Peyer's patch (tissue), 4 donors: ENCODE results near the gene HELZ. TPM values are rescaled to one million over a fixed set of nuclear protein-coding genes. Genes with fewer than 3 reads are reported as not detected.

Experiments
- DNase-seq, 3 donors: peaks; one replicate each; pipeline ENCODE4 v3.0.0-alpha.2; 2017 to 2019
- H3K27ac ChIP-seq, 4 donors: fragments of 200-600 bp; sonication (generic); one replicate each; pipeline ENCODE4 v1.5.1; 2016 to 2019
- H3K27me3 ChIP-seq, 2 donors: fragments of 200-600 bp; sonication (generic); one replicate each; pipeline ENCODE4 v1.5.1; 2019
- H3K36me3 ChIP-seq, 3 donors: fragments of 200-600 bp; sonication (generic); one replicate each; pipeline ENCODE4 v1.5.1; 2016 to 2019
- H3K4me1 ChIP-seq, 4 donors: fragments of 200-600 bp; sonication (generic); one replicate each; pipeline ENCODE4 v1.5.1; 2016 to 2019
- H3K4me3 ChIP-seq, 4 donors: fragments of 200-600 bp; sonication (generic); 1 replicate in 3 of 4; 2 replicates in 1 of 4; pipeline ENCODE4 v1.5.1; 2016 to 2019; ENCODE audit warnings: mild to moderate bottlenecking in 1 of 4
- H3K9me3 ChIP-seq, 4 donors: fragments of 200-600 bp; sonication (generic); one replicate each; pipeline ENCODE4 v1.5.1; 2016 to 2019; ENCODE audit warnings: mild to moderate bottlenecking in 1 of 4
- CTCF ChIP-seq, 6 experiments: fragments of 450-650 bp in 4 of 6; fragments of 200-600 bp in 2 of 6; sonication (generic) in 1 of 6; IDR thresholded peaks; one replicate each; pipeline ENCODE4 v1.5.1; 2017 to 2019; ENCODE audit warnings: antibody characterized with exemption in 6 of 6, mild to moderate bottlenecking in 3 of 6, moderate library complexity in 1 of 6
- POLR2A ChIP-seq, 2 donors: fragments of 450-650 bp; IDR thresholded peaks; one replicate each; pipeline ENCODE4 v1.5.1; 2017; ENCODE audit warnings: antibody characterized with exemption in 2 of 2, mild to moderate bottlenecking in 2 of 2, moderate library complexity in 2 of 2
- total RNA-seq, 4 donors: library from RNA; depleted of rRNA; stranded (reverse); fragments of >200 nt; gene quantifications; one replicate each; pipeline ENCODE4 v1.1.0, GENCODE V29; 2016

The HELZ gene
- total RNA-seq, 4 donors from 2014 or later: 37.1 to 124 (median 58.8) TPM

- TF ChIP-seq CTCF (IDR thresholded peaks at IDR 0.05): no peak
- TF ChIP-seq POLR2A (IDR thresholded peaks at IDR 0.05): no peak
- no peak overlapping the region for H3K27ac ChIP-seq
- H3K36me3 ChIP-seq: peaks cover 0 to 27% (median 0%) of the 10 kb centered on the region in 3 donors
- no peaks in the 10 kb centered on the region for H3K27me3 ChIP-seq
- no peak for DNase-seq
- H3K4me3 ChIP-seq: no peak overlapping the region
- H3K9me3 ChIP-seq: no peaks in the 10 kb centered on the region
- peaks cover 0 to 26% (median 0%) of the 10 kb centered on the region in 4 donors for H3K4me1 ChIP-seq
Measured at GRCh38 chr17:67212714-67213417, 32.1 kb downstream of the HELZ start.

GRCh38 chr17:67212231-67212630, 32.8 kb downstream of the HELZ start:
- TF ChIP-seq CTCF (IDR thresholded peaks at IDR 0.05) (no peak), POLR2A (IDR thresholded peaks at IDR 0.05) (no peak)
- H3K36me3 ChIP-seq: peaks cover 0 to 20% (median 0%) of the 10 kb centered on the region in 3 donors
- no peak for DNase-seq
- H3K4me1 ChIP-seq: peaks cover 0 to 26% (median 0%) of the 10 kb centered on the region in 4 donors
- H3K9me3 ChIP-seq: no peaks in the 10 kb centered on the region
- no peak overlapping the region for H3K4me3 ChIP-seq
- no peaks in the 10 kb centered on the region for H3K27me3 ChIP-seq
- H3K27ac ChIP-seq: no peak overlapping the region

GRCh38 chr17:67211742-67212141, 33.3 kb downstream of the HELZ start:
- Histone ChIP-seq H3K36me3 (peaks cover 0 to 15% (median 0%) of the 10 kb centered on the region in 3 donors), H3K27me3 (no peaks in the 10 kb centered on the region), H3K9me3 (no peaks in the 10 kb centered on the region), H3K27ac (no peak overlapping the region), H3K4me1 (peaks cover 0 to 21% (median 0%) of the 10 kb centered on the region in 4 donors), H3K4me3 (no peak overlapping the region)
- no peak for TF ChIP-seq CTCF (IDR thresholded peaks at IDR 0.05)
- TF ChIP-seq POLR2A (IDR thresholded peaks at IDR 0.05): no peak
- no peak for DNase-seq

- no peaks in the 10 kb centered on the region for H3K9me3 ChIP-seq
- peaks cover 0 to 13% (median 0%) of the 10 kb centered on the region in 3 donors for H3K36me3 ChIP-seq
- H3K4me1 ChIP-seq: peaks cover 0 to 13% (median 0%) of the 10 kb centered on the region in 4 donors
- H3K4me3 ChIP-seq: no peak overlapping the region
- no peak for TF ChIP-seq POLR2A (IDR thresholded peaks at IDR 0.05)
- TF ChIP-seq CTCF (IDR thresholded peaks at IDR 0.05): no peak
- no peak for DNase-seq
- no peak overlapping the region for H3K27ac ChIP-seq
- H3K27me3 ChIP-seq: no peaks in the 10 kb centered on the region
Measured at GRCh38 chr17:67210915-67211314, 34.1 kb downstream of the HELZ start.

- no peaks in the 10 kb centered on the region for H3K27me3 ChIP-seq
- no peak for DNase-seq
- peaks cover 0 to 2% (median 0%) of the 10 kb centered on the region in 3 donors for H3K36me3 ChIP-seq
- H3K9me3 ChIP-seq: no peaks in the 10 kb centered on the region
- H3K4me1 ChIP-seq: peaks cover 0 to 8% (median 0%) of the 10 kb centered on the region in 4 donors
- no peak overlapping the region for H3K27ac ChIP-seq
- H3K4me3 ChIP-seq: no peak overlapping the region
- TF ChIP-seq POLR2A (IDR thresholded peaks at IDR 0.05): no peak
- no peak for TF ChIP-seq CTCF (IDR thresholded peaks at IDR 0.05)
Measured at GRCh38 chr17:67208232-67208631, 36.8 kb downstream of the HELZ start.
